ENCODE measurements around the gene PARP3.

Gene PARP3

DNA sequence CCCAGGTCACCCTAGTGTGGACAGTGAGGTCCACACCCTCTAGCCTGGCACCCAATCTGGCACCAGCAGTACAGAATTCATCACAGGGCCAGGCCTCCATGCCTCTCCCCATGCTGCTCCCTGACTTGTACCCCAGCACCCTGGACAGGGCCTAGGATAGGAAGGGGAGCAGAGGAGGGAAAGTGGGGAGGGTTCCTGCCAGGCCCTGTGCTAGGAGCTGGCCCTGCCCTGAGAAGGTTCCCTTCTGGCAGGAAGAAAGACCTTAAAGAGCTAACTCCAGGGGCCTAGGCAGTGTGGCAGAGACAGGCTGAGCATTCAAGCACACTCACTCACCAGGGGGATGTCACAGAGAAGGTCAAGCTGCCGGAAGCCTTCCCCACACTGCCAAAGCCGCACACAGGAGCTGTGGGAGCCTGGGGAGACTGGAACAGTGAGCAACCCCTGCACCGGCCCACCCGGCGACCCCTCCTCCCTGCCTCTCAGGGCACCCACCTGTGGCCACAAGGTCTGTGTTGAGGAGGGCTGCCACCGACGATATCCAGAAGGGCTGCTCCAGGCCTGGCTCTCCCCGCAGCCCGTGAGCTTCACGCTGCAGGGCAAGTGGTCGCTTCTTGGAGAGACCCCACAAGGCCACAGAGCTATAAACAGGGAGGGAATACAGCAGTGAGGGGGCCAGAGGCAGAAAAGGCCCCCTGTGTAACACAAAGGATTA lies 7.9 kb upstream of the PARP3 start:
- no peak for DNase-seq (ENCODE audit: low read depth)

GRCh38 chr3:51934991-51935885 lies 6.9 kb upstream of the PARP3 start:
- DNase-seq (ENCODE audit: low read depth): no peak

DNA sequence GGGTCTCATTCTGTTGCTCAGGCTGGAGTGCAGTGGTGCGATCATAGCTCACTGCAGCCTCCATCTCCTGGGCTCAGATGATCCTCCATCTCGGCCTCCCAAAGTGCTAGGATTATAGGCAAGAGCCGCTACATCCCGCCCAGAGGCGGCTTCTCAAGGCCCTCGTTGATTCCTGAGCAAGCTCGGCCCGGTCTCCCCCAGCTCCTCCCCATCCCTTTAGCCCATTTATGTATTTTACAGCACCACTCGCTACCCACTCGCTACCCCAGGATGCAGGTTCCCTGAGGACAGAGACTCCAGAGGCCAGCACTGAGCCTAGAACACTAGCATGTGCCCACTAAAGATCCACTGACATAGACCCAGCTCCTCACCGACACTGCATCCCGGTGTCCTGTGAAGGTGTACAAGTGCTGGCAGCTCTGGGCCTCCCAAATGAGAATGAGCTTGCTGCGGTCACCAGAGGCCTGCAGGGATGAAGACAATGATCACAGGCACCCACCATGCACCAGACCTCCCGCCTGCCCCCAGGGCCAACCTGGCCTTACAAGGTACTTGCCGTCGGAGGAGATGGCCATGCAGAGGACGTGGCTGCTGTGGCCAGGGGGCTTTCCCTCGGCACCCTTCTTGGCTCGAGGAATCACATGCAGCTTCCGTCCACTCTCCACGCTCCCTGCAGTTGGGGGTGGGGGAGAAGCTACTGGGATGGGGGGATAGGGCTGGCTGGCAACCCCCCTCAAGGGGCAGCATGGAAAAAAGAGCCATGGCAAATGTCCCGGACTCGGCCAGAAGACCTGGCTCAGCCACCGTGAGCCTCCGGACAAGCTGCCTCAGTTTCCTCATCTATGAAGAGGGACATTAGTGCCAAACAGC lies 6.0 kb upstream of the PARP3 start:
- no peak for DNase-seq (ENCODE audit: low read depth)

- no peak for DNase-seq (ENCODE audit: low read depth)
Measured at GRCh38 chr3:51937014-51937413, 5.1 kb upstream of the PARP3 start.

DNA sequence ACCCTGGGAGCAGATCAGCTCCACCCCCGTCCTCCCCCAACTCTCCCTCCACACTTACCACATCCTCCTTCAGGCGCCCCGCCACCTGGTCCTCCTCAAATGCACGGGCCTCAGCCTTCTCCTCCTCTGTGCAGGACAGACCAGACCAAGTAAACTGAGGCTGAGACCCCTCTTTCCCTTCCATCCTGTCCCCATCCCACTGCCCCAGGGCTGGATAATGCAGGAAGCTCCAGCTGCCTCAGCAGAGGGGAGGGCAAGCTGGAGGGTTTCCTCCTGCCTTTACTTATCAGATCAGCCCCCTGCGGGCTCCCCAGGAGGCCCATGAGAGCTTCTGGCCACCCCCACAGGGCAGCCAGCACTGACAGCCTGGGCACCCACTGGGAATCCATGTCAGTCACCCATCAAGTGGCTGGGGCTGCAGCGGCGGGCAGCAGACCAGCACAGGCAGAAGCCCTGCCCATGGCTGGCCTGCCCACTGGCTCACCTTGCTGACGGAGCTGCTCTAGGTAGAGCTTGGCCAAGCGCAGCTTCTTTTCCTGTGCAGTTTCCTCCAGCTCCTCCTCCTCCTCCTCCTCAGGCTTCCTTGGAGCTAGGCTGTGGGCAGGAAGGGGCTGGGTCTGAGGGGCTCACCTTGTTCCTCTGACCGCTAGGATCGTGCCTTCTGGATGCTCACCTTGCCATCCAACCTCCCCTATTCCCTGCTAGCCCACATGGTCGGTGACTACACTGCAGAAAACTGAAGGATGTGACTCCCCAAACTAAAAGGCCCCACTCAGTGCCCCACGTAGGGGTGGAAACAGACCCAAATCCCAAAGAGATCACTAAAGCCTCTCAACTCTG lies 4.3 kb upstream of the PARP3 start:
- no peak for DNase-seq (ENCODE audit: low read depth)

- no peak for DNase-seq (ENCODE audit: low read depth)
Measured at GRCh38 chr3:51938780-51939425, 3.3 kb upstream of the PARP3 start.

DNA sequence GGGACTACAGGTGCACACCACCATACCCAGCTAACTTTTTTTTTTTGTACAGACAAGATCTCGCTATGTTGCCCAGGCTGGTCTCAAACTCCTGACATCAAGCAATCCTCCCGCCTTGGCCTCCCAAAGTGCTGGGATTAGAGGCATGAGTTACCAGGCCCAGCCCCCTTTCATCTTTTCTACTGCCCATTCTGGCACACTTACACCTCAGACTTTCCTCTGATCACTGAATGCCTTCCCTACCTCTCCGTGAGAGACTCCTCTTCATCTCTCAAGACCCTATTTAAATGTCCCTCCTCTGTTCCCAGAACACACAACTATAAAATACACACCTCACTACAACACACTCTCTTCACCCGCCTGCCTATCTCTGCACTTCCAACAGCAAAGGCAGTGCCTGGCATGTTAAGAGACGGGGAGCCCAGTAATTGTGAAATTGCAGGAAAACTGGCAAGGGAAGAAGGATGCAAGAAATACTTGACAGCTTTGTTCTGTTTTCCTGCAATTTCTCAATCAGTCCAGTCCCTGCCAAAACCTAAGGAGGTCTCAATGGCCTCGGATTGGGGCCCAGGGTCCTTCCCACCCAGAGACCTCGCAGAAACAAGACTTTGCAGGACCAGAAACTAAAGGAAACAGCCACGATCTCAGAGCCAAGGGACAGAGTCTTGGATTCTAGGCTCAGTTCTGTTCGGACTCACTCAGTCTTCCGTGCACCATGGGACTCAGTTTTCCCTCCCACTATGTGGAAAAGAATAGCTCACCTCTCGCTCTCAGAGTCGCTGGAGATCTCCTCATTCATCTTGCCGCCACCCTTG lies 1.3 kb upstream of the PARP3 start:
- DNase-seq (ENCODE audit: low read depth): no peak

- DNase-seq (ENCODE audit: low read depth): no peak
Measured at GRCh38 chr3:51941463-51941797, 733 bp upstream of the PARP3 start.

- DNase-seq (ENCODE audit: low read depth): peak; percentile 49
Measured at GRCh38 chr3:51942603-51943450, 664 bp downstream of the PARP3 start.

DNA sequence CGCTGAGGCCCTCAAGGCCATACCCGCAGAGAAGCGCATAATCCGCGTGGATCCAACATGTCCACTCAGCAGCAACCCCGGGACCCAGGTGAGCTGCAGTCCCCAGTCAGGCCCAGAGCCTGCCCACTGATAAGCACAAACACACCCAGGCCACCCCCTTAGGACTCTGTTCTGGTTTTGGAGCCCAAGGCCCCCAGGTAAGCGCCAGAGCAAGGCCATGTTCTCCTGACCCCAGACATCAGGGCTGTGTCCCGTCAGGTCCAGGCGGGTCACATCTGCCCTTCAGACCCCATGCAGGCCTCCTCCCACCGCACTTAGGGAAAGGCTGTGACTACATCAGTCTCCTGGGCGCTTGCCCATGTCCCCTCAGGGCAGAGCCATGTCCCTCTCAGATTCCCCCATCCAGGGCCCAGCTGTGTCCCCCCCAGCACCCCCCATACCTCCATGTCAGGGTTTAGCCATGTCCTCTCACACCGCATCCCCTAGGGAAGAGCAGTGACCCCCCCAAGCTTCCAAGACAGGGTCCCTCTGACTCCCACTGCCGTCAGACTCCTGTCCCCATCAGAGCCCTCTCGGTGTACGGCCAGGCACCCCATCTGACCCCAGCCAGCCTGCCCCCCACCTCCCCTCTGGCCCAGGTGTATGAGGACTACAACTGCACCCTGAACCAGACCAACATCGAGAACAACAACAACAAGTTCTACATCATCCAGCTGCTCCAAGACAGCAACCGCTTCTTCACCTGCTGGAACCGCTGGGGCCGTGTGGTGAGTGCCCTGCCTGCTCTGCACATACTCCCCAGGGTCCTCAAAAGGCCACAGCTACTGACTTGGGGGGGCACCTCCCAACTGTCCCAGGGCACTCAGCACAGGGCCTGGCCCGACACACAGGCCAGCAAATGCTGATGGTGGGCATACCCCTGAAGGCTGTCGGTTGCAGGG lies 1.6 kb downstream of the PARP3 start:
- DNase-seq (ENCODE audit: low read depth): no peak

GRCh38 chr3:51944451-51945021 lies 2.4 kb downstream of the PARP3 start:
- DNase-seq (ENCODE audit: low read depth): no peak

GRCh38 chr3:51945031-51945840 lies 3.1 kb downstream of the PARP3 start:
- no peak for DNase-seq (ENCODE audit: low read depth)

DNA sequence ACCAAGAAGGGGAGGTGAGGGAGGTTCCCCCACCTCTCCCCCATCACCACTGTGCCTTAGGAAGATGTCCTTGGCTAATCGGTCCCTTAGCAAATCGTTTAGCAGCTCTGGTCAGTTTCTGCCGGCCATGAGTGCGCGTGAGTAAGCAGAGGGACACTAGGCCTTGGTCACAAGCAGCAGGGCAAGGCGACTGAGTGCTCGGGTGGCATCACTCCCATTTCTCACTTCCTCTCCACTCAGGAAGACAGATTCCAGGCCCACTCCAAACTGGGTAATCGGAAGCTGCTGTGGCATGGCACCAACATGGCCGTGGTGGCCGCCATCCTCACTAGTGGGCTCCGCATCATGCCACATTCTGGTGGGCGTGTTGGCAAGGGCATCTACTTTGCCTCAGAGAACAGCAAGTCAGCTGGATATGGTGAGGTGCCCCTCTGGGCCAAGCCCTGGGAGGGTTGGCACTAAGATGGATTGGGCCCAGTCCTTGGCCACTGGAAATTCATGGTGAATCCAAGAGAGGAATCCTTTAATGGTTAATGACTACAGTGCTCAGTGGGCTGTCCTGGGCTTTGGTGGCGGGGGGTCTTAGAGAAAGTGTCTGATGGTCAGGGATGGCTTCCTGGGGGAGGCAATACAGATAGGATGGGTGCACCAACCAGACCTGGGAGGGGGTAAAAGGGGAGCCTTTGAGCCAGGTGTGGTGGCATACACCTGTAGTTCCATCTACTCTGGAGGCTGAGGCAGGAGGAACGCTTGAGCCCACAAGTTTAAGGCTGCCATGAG lies 4.0 kb downstream of the PARP3 start:
- no peak for DNase-seq (ENCODE audit: low read depth)

DNA sequence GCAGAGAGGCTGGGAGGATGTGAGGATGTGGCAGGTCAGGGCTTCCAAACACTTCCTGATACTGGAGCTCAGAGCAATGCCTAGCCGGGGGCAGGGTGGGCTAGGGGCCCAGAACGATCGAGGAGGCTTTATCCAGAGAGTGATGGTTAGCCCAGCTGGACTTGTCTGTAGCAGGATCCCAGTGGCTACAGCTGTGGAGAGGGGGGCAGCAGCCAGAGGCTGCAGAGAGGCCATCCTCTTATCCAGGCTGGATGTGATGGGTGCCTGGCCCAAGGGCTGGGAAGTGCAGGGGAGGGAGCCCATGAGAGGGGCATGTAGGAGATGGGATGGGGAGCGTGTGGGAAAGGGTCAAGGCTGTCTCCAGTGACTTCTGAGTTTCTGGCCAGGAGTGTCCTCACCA lies 4.6 kb downstream of the PARP3 start:
- no peak for DNase-seq (ENCODE audit: low read depth)

- no peak for DNase-seq (ENCODE audit: low read depth)
Measured at GRCh38 chr3:51947215-51947900, 5.2 kb downstream of the PARP3 start.
